ENCODE results near the gene GRM4.

GRM4 gene

DNA sequence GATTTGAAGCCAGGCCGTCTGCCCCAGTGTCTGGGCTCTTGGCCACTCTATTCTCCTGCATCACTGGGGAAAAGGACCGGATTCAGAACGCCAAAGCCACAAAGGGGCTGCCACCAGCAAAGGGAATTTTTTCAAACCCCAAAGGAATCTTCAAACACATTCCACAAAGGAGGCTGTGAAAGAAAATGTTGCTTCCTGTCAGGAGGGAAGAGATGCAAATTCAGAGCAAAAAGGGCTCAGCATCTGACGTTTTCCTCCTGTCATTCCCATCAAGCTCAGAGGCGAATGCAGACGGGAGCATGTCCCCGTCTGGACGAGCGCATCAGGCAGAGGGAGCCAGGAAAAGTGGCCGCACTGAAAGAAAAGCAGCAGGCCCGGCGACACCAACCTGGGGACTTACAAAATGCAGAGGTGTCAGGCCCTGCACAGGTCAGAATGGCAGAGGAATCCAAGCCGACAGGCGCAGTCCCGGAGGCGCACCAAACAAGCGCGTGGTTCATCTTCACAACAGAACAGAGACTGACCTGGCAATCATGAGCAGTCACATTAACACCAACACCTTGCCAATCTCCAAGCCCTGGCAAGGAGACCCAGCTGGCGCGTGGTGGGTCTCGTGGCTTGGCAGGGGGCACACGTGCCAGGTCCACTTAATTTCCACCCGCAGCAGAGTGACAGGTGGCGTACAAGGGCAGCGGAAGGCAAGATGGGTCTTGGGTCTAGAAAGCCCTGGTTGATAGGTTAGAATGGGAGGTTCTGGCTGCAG is 62.8 kb downstream of the GRM4 start:
- no peak for DNase-seq

DNA sequence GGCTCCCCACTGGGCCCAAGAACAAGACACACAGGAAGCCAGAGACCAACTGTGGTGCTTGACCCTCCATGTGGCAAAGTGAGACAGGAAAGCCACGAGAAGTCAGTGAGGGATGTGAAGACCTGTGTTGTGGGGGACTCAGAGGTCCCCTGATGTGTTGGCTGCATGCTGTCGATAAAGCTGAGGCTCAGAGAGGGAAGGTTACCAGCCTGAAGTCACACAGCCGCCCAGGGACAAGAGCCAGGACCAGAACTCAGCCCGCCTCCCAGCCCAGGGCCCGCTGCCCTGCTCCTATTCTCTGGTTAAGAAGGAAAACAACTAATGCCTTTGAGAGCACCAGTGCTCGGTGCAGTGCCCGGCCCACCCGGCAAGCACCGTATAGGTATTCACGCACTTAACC is 63.5 kb downstream of the GRM4 start:
- no peak for DNase-seq

DNA sequence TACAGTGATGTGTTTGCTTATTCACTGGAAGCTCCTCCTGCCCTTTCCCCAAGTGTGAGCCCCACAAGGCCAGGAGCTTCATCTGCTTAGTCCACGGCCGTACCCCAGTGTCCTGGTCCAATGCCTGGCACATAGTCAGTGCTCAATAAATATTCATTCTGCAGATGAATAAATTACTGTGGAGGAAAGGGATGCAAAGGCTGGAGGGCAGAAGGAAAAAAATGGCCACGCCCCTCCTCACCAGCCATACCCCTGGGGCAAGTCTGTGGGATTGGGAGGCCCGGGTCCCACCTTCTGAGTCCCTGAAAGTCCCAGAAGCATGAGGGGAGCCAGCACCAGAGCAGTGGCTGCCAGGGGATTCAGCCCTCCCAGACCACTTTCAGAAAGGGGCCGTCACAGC is 65.5 kb downstream of the GRM4 start:
- no peak for DNase-seq

DNA sequence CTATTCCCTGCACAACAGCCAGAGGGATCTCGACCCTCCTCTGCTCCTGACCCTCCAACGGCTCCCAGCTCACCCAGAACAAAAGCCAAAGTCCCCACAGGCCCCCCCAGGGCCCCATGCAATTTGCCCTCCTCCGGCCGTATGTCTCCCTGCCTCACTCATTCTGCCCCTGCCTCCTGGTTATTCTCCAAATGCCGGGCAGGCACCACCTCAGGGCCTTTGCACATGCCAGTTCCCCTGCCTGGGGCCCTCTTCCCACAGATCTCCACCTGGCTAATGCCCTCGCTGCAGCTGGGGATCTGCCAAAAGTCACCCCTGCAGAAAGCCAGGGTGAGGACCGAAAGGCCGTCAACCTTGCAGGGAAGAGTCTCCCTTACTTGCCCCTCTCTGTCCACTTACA is 66.0 kb downstream of the GRM4 start:
- DNase-seq = no peak

DNA sequence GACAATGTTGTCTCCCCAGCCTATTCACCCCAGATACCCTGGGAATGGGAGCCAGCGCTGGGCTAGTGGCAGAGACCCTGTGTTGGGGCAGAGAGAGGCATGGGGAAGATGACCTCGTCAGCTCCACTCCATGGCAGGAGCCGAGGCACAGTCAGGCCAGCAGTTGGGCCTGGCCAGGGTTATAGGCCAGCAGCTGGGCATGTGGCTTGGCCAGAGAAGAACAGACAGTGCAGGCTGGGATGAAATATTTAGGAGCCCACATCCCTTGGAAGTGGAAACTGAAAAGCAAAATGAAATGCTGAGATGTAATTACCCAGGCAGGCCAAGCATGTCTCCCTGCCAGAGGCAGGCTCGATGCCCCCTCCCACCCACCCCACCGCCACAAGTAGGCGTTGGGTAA is 70.0 kb downstream of the GRM4 start:
- no peak for DNase-seq

DNA sequence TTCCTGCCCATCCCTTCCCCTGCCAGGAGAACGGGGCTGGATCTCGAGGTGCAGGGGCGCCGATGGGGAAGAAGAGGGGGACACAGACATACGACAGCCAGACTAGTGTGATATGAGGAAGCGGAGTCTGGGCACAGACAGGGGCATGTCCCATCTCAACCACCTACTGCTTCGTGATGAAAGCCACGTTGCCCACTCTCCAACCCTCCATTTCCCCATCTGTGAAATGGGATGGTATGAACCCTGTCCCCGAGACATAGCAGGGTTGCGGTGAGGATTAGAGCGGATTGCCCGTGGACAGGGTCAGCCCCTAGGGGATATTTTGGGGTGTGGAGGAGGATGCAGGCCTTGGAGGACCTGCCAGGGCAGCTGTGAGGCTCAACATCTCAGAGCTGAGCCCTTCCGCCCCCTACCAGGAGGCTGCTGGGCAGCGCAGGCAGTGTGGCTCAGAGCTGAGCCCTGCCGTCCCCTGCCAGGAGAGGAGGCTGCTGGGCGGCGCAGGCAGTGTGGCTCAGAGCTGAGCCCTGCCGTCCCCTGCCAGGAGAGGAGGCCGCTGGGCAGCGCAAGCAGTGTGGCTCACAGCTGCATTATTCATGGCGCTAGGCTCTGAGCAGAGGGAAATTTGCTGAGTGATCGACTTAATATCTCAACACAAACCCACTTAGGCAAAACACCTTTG is 71.7 kb downstream of the GRM4 start:
- no peak for DNase-seq

DNA sequence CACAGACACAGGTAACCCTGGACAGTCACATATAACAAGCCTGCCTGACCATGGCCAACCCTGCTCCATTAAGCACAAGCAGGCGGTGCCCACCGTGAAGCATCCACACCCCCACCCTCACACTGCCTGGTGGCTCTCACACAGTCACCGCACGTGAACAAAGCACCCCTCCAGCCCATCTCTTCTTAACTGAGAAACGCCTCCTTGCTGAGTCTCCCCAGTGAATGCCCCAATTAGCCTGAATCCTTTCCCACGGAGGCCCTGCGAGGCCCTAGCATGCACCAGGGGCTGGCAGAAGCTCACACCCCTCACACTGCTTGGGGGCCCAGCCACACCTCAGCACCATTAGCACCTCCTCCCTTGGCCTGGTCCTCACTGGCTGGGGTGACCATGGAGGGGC is 72.3 kb downstream of the GRM4 start:
- no peak for DNase-seq

DNA sequence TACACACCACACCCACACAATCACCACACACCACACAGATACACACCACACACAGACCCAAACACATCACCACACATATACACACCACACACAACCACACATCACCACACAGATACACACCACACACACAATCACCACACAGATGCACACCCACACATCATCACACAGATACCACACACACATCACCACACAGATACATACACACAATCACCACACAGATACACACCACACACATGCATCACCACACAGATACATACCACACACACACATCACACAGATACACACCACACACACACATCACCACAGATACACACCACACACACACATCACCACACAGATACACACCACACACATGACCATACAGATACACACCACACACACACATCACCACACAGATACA is 73.2 kb downstream of the GRM4 start:
- no peak for DNase-seq

DNA sequence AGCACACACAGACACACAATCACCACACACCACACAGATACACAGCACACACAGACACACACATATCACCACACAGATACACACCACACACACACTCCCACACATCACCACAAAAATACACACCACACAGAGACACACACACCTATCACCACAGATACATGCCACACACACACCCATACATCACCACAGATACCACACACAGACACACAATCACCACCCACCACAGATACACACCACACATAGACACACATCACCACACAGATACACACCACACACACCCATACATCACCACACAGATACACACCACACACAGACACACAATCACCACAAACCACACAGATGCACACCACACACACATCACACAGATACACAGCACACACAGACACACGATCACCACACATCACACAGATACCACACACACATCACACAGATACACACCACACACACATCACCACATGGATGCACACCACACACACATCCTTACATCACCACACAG is 74.0 kb downstream of the GRM4 start:
- no peak for DNase-seq

DNA sequence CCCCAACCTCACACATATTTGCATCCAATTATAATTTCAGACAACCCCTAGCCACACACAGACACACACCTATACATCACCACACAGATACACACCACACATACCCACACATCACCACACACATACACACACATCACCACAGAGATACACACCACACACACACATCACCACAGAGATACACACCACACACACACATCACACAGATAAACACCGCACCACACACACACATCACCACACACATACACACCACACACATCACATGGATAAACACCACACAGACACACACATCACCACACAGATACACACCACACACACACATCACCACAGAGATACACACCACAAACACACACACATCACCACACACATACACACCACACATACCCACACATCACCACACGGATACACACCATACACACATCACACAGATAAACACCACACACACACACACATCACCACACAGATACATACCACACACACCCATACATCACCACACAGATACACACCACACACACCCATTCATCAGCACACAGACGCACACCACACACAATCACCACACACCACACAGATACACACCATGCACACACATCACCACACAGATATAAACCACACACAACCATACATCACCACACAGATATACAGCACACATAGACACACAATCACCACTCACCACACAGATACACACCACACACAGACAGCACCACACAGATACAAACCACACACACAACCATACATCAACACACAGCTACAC is 74.6 kb downstream of the GRM4 start:
- no peak for DNase-seq

DNA sequence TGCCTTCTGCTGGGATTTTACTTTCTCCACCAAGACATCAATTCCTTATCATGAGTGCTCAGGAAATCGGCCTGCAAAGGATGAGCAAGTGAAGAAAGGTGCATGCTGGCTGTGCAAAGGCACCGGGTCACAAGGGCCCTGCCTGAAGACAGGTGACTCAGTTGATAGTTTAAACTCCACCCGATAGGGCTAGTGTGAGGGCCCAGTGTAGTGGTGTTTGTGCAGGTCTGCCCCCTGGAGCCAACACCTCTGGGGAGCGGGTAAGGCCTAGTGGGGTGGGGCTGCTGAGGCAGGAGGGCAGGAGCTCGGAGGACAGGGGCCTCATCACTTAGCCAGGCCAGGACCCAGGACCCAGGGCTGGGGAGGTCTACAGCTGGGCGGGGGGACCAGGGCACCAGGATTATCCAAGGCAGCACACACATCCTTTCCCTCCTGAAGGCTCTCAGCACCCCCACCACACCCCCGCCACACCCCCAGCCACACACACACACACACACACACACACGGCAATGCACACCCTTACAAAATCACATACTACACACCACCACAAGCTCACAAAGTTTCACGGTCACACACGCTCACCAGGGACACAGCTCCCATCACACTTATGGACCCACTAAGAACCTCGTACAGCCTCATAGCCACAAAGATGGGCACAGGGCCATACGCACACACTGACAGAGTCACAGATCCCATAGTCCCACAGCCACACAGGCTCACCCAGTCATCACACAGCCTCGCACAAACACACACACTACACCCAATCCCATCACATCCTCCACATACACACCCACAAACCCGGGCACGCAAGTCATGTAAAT is 75.4 kb downstream of the GRM4 start:
- DNase-seq = no peak

DNA sequence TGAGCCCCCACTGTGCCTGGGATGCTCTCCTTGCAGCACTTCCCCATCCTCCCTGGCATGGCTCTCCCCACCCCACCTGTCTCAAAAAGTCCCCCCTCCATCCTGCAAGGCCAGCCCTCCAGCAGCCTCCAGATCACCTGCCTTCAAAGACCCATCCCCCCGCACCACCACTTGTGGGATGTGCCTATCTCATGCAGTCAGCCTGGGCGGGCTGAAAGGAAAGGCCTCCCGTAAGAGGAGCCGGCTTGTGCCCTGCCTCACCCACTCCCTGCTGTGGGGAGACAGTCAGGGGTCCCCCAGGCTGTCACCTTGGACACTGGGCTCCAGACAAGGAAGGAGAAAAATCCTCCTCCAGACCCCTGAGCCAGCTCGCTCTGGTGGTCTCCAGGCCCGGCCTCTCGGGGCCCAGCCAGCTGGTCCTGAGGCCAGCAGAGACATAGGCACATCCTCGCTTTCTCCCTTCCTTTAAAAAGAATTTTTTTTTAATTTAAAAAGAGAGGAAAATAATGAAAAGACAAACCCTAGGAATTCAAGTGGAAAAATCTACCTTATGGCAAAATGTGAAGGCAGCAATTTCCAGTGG is 77.3 kb downstream of the GRM4 start:
- no peak for DNase-seq

DNA sequence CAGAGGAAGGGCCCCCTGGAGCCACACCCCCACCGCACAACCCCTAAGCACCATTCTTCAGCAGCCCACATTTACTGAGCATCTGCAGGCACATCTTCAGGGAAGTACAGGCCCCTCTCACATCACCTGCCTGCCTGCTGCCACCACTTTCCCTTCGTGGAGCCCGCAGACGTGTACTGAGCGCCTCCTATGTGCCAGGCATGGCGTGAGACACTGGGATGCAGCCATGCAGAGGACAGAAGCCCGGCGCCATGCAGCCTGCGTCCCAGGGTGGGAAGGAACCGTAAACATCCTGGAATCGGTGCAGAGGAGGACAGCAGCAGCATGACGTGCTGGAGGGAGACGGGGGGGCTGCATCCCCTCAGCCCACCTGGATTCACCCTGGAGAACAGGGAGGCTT is 78.1 kb downstream of the GRM4 start:
- DNase-seq = no peak

DNA sequence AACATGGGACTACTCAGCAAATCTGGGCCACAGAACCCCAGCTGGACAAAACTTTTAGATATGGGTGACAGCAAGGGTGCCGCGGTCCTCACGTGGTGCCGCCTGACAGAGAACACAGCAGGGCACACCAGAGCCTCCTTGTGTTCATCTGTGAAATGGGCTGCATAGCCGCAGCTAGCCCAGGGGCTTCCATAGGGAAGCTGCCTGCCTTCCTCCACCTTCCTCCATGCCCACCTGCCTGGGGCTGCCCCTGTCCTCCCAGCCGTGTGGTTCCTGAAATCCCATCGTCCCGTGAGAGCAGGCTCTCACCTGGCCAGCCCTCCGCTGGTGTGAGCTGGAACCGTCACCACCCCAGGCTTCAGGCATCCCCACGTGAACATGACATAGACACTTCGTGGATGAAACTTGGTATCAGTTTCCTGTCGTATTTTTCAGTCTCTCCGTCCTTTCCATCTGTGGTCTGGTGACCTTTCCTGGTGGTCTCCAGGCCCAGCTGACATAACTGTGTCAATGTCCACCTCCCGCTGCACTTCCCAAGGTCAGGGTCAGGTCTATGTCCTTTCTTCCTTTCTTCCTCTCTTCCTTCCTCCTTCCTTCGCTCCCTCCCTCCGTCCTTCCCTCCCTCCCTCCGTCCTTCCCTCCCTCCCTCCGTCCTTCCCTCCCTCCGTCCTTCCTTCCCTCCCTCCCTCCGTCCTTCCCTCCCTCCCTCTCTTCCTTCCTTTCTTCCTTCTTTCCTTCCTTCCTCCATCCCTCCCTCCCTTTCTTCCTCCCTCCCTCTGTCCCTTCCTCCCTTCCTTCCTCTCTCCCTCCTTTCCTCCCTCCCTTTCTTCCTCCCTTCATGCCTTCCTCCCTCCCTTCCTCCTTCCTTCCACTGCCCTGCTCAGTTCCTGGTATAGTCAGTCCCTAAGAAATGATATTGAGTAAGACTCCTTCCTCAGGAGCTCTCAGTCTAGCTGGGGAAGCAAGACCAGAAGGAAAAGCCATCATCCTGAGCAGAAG is 78.8 kb downstream of the GRM4 start:
- DNase-seq = no peak

DNA sequence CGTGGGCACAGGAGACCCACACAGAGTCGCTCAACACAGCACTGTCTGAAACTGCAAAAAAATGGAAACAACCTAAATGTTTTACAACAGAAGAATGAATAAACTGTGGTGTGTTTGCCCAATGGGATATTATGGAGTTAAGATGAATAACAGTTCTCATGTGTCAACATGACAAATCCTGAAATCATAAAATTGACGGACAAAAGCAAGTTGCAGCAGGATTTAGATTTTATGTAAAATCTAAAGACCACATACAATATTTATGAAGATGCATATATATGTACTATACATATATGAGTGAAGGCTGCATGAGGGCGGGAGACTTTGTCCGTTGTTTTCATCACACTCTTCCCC is 79.7 kb downstream of the GRM4 start:
- no peak for DNase-seq

DNA sequence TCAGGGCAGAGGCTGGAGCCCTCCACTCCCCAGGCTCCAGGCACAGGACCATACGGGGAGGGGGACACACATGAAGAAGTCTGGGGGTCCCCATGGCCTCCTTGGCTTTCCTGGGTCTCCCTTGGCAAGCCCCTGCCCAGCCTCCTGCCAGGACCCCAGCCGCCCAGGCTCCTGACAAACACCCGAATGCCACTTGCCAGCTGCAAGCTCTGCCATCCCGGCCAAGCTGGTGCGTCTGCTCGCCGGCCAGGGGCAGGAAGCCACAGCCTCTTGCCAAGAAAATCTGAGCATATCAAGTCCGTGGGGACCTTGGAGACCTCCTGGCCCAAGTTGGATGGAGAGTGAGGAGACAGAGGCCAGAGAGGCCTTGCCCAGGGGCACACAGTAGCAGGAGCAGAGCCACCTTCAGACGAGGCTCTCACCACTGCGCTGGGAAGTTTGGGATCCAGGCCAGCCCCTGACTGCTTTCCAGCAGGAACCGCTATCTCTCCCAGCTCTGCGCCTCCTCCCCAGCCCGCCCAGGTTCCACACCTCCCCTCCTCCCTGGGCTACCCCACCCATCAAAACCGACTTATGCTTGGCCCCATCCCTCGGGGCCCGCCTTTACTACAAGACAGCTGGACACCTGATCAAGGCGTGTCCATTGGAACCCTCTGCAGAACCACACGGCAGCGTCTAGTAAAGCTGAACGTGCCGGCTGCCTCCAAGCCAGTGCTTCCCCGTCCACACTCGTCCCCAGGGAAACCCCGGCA is 80.2 kb downstream of the GRM4 start:
- DNase-seq = no peak

DNA sequence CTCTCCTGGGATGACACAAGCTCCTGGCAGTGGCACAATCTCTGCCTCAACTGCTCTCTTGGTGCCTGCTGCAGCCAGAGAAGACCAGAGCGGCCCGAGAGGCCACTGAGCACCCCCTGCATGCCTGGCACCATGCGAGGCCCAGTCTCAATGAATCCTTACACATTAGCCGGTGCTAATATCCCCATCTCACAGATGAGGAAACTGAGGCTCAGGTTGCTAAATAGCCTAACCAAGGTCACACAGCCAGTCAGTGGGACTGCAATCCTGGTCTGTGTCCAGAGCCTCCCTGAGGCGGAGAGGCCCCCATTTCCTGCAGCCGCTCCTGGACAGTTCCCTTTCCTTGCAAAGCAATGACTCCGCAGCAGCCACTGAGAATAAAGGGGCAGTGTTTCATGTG is 81.2 kb downstream of the GRM4 start:
- no peak for DNase-seq

DNA sequence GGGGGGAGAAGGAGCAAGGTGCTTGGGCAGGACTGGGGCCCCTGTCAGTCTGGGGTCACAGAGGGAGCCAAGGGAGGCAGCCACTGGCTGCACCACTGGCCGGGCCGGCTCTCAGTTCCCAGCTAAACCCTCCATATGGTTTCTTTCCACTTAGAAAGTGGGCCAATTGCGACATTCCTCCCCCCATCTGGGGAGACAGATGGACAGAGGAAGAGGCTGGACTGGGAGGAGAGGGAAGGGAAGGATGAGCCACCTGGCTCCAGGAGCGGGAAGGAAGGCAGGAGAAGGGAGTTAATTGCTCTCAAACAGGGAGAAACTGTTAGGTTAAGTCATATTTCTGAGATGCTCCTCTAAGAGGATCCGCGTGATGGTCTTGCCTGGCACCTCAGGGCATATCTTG is 82.2 kb downstream of the GRM4 start:
- DNase-seq = no peak

DNA sequence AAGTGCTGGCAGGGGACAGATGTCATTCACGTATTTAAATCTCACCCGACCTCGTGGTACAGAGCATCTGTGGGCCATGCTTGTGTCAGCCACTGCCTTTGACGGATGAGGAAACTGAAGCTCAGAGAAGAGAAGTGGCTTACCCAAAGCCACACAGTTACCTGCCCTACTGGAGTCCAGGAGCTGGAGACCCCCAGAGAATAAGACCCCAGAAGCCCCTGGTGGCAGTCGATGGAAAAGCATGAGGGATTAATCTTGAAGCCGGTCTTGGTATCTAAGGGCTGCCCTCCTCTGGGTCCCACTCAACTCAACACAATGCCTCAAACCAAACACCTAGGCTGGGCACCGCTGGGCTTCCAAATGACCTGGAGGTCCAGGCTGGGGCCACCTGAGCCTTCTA is 83.1 kb downstream of the GRM4 start:
- DNase-seq = no peak

DNA sequence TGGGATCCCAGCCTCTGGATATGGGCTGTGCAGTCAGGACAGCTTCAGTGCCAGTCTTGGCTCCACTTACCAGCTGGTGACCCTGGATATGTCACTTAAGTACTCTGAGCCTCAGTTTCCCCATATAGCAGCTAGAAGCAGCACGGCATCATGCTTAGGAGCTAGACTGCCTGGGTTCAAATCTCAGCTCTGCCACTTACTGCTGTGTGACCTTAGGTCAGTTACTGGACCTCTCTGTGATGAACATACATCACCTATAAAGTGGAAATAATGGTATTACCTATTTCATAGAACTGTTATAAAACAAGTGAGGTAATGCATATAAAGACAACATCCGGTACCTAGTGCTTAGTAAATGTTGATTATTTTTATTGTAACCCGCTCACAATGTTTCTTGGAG is 83.7 kb downstream of the GRM4 start:
- DNase-seq = no peak

DNA sequence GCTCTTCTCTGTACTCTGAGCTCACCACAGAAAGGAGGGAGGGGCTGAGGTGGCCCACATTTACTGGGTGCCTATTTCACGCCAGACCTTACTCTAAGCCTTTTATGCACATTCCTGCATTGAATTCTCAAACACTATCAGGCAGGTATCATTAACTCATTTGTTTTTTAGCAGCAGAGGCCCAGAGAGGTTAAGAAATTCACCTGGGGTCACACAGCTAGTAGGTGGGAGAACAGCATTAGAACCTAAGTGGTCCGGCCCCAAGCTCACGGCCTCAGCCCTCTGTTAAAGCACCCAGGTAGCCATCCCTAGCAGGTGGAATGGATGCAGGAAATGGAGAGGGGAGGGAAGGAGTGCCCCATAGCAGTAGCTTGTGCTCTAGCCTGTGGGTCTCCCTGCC is 84.5 kb downstream of the GRM4 start:
- no peak for DNase-seq
